SIG-M5 (cell line): Measurements from ENCODE around the gene SYDE1.

Experiments
- DNase-seq: peaks from one replicate; lab custom pipeline; 2025; lab: John Stamatoyannopoulos, UW

Gene SYDE1

DNA sequence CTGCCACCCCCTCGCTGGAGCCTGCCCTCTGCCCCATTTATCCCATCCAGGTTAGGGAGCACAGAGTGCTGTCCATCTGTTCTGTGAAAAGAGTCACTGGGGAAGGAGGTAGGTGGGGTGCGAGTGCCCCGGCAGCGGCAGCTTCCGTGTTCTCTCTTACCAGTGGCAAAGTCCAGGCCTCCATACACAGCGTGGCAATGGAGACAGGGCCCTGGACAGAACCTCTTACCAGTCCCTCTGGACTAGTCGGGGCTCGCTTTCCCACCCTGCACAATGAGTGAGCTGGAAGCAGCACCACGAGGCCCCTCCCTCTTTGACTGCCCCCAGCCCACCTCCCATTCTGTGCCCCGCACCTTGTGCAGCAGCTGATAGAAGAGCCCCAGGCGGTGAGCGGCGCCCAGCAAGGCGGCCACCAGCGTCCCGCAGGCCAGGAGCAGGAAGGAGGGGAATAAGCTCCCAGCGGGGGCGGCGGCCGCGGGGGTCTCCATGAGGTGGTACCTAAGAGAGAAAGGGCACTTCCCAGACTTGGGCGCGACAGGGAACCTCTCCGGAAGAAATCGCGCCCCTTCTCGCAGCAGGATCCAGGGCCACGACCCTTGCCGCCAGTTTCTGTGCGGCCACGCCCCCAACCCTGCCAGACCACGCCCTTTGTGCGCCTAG, 17.5 kb downstream of the SYDE1 start:
- DNase-seq: no peak

DNA sequence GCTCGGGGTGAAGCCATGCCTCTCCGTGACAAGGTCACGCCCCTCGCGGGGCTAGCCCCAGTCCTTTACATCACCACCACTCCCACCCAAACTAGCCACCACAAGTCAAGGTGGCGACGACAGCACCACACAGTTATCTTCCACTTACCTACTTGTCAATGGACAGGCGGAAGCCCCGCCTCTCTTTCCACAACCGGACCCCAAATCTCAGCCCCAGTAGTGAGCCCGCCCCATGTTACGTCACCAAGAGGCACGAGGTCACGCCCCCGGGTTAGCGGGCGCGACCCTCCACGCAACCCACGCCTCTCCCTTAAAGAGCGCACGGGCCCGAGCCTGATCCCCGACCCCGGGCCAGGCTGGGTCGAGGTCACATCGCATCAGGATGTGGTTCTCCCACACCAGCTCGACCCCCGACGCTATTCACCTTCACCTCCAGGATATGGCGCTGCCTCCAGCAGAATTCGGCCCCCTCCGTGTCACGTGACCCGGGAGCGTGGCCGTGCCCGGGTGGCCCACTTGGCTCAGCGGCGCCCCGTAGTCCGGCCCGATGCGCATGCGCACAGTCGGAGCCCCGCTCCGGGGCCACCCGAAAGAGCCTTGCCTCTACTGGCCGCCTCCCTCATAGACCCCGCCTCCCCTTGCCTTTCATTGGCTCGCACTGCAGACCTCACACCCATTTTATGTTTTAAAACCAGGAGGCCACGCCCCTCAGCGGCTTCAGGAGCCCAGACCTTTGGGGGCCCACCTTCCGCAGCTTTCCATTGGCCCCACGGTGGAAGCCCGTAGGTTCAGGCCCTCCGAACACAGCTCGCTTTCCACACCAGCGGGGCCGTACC, 18.2 kb downstream of the SYDE1 start:
- peak; percentile 79 for DNase-seq

- no peak for DNase-seq
These were observed 19.1 kb downstream of the SYDE1 start for GRCh38 chr19:15126131-15126910.

- no peak for DNase-seq
These were observed 21.1 kb downstream of the SYDE1 start for GRCh38 chr19:15128162-15128770.

- DNase-seq: no peak
These were observed 22.8 kb downstream of the SYDE1 start for GRCh38 chr19:15129856-15130585.

DNA sequence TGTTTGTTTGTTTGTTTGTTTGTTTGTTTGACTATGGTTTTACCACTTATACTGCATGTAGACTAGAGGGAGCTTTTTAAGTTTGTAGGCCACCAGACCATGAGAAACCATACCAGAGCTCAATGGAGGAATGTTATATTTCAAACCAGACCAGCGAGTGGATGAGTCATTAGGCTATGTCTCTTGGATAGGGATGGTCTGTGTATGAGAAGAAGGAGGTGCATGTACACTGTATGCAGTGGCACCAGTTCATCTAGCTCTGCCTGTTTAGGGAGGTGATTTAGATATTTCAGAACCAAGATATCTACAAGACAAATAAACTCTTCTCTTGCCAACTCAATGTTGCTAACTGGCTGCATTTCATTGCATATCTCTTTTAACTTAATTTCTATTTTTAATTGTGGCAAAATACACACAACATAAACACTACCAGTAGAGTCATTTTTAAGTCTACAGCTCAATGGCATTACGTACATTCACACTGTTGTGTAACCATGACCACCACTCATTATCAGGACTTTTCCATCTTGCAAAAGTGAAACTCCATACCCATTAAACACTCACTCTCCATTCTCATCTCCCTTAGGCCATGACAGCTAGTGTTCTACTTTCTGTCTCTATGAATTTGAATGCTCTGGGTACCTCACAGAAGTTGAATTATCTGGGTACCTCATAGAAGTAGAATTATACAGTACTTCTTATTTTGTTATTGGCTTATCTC, 29.2 kb downstream of the SYDE1 start:
- DNase-seq: no peak

GRCh38 chr19:15137777-15138176, 30.6 kb downstream of the SYDE1 start:
- DNase-seq: no peak

GRCh38 chr19:15138427-15138826, 31.2 kb downstream of the SYDE1 start:
- no peak for DNase-seq

- no peak for DNase-seq
These were observed 33.9 kb downstream of the SYDE1 start for GRCh38 chr19:15141143-15141542.

GRCh38 chr19:15142313-15142712, 35.1 kb downstream of the SYDE1 start:
- DNase-seq: no peak

- DNase-seq: no peak
These were observed 36.9 kb downstream of the SYDE1 start for GRCh38 chr19:15144046-15144646.

- no peak for DNase-seq
These were observed 39.9 kb downstream of the SYDE1 start for GRCh38 chr19:15147090-15147489.

DNA sequence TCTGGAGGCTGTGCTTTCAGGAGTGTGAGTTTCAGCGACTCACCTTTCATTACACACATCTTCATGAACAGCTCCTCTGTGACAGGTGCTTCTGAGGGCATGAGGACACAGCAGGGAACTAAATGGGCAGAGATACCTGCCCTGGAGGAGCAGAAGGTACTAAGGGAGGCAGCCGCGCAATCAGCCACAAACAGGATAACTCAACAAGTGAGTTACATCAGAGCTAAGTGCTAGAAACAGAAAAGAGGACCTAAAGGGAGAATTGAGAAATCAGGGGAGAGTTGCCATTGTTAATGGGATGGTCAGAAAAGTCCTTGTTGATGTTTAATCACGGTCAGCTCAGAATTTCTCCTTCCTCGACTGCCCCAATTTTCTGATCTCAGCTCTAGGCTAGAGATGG, 42.5 kb downstream of the SYDE1 start:
- no peak for DNase-seq

GRCh38 chr19:15154002-15154612, 46.9 kb downstream of the SYDE1 start:
- no peak for DNase-seq

- DNase-seq: no peak
These were observed 48.1 kb downstream of the SYDE1 start for GRCh38 chr19:15155296-15155695.

DNA sequence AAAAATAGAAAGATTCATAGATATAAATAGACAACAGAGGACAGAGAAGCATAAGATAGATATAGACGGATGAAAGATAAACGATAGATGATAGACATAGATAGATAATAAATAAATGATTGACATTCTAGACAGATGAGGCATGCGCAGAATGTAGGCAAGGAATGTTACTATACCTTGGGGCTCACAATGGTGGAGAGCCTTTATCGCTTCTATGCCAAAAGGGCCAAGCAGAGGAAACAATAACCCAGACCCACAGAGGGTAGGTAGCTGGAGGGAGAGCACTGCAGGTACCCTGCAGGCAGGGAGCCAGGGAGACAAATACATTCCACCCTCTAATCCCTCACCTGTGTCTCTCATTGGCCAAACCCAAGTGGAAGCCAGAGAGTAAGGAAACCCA, 49.2 kb downstream of the SYDE1 start:
- no peak for DNase-seq

- DNase-seq: no peak
These were observed 52.0 kb downstream of the SYDE1 start for GRCh38 chr19:15159251-15159650.

DNA sequence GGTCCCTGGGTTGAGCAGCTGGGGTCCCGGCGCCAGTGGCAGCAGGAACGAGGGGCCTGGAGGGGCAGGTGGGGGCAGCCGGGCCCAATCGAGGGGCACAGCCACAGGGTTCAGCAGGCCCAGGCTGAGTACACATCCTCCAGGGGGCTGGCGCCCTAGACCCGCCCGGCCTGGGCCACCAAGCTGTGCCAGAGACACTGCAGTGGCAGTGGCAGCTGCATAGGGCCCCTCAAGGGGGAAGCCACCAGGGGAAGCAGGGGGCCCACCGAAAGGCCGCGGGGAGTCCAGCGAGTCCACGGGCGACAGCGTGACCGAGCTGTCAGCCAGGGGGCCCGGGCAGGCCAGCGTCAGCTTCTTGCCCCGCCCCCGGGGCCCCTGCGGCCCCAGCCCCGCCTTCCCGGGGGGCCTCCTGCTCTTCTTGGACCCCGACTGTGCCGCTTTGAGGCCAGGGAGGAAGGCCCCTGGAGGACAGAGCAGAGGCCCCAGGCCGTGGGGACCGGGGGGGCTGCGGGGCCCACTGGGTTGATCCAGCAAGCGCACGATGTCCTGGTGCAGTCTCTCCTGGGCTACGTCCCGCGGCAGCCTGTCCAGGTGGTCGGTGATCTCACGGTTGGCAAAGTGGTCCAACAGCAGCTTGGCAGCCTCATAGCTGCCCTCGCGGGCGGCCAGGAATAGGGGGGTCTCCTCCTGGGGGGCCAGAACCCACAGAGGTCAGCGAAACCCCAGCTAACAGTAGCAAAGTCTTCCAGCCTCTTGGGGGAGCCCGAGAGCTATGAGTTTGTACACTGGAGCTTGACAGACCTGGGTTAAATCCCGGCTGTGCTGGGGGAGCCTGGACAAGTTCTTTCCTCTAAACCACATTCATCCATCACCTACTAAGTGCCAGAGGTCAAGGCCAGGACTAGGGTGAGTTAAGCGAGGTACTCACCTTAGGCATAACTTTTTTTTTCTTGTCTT, 54.1 kb downstream of the SYDE1 start:
- no peak for DNase-seq
